CD1c-positive myeloid dendritic cell (primary cell): ENCODE data around the gene DRD2.
A peak's percentile ranks its signal among the peaks of the same experiment; 100 is the strongest.

Experiments
- DNase-seq: peaks from one replicate; pipeline ENCODE4 v3.0.0-alpha.2; 2016; ENCODE audit errors: extremely low spot score

Gene DRD2

DNA sequence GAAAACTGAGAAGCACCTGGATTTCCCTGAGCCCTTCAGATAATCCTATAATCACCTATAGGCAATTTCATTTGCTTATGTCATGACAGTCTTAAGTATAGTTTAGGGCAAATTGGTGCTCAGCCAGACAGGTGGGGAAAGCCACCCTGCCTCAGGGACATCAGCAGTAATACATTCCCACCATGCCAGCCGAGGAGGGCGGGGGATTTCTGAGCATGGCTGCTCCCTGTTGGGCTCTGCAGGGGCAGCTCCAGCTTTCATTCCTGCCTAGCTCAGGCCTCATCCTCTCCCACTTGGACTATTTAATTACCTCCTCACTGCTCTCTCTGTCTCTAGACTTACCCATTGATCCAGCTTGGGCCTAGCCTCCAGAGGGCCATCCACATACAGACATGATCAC, 9.0 kb upstream of the DRD2 start:
- DNase-seq, result no peak

DNA sequence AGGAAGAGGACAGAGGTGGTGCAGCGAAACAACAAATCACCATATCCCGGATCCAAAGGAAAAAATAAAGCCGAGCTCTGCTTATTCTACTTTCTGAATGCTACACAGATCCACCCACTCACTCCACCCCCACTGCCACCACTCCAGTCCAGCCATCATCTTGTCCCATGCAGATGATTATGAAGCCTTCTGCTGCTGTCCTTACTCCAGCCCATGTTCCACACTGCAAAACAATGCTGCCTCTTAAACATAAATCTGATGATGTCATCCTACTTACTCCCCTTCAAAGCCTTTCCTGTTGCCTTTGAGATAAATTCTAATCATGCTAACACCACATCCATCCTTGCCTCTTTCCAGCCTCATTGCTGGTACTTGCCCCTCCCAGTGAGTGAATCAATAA, 6.5 kb upstream of the DRD2 start:
- DNase-seq, result no peak

DNA sequence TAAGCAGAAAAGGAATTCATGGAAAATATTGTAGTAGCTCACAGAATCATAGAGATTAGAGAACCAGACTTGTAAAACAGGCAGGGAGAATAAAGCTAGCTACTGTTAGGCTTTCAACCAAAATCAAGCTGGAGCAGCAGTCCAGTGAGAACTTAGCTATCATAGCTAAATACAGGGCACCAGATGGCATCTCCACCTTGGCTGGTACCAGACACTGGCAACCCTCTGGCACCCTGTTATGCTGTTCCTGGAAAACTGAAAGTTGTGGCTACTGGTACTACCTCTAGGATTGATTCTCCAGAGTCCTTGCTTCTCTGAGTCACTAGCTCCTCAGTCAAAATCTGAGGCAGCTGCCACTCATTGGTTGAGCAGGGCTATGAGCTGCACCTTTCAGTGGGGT, 6.0 kb upstream of the DRD2 start:
- DNase-seq, result no peak

DNA sequence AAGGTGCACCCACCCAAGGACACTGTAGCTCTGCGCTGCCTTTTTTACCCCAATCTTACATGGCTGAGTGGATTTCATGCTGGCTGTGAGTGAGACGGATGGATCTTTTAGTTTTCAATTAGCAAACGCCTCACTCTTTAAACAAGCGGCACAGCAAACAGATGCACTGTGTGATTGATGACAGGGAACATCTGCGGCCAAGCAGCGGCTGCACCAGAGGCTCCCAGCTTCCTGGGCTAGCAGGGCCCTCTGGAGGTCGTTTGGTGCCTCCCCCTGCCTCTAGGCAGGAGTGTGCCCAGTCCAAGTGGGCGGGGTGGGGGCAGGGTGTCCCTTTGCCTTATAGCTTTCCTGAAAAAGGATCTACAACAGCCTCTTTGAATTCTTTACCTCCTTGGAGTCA, 2.1 kb upstream of the DRD2 start:
- no peak for DNase-seq

DNA sequence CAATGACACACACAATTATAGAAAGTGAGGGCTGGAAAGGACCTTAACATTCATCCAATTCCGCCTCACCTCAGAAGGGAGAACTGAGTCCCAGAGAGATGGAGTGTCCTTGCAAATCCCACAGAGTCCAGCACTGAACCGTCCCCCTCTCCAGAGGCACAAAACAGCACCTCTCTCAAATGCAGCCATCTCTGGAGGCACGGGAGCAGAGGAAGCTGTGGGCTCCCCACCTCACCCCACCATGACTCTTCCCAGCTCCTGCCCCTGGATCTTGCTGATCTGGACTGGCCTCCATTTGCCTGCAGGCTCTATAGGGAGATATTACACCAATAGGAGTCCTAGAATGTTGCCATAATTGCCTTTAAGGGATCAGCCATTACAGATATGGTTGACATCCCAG, 1.4 kb upstream of the DRD2 start:
- DNase-seq, result no peak

DNA sequence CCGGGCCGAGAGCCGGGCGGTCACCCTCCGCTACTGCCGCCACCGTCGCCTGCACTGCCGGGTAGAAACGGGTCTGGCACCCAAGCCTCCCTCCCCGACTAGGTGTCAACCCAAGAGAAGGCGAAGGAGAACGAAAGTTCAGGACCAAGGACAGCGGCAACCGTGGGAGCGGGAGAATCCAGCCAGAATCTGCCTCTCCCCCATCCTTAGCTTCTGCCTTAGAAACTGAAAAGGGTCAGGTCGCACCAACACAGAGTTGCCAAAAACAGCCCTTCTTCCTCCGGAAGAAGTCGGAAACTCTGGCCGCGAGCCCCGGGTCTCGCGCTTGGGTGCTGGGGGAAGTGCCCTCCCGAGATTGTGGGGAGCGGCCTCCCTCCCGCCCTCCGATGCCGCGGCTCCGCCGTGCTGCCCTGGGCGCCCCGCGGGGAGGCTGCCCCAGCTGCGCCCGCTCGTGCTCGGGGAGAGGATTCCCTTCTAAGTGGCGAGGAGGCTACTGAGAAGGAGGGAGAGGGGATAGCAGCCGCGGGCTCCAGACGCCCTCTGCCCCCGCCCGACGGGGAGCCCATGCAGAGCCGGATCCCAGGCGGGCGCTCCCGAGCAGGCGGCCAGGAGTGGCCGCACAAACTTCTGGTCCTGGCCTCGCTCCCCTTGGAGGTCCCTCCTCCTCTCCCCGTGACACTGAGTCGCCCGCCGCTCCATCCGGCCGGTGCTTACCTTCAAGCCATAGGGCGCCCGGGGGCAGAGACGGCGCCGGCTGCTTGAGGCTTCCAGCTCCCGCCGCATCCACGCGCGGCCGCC, 637 bp downstream of the DRD2 start:
- DNase-seq, result peak; percentile 42

DNA sequence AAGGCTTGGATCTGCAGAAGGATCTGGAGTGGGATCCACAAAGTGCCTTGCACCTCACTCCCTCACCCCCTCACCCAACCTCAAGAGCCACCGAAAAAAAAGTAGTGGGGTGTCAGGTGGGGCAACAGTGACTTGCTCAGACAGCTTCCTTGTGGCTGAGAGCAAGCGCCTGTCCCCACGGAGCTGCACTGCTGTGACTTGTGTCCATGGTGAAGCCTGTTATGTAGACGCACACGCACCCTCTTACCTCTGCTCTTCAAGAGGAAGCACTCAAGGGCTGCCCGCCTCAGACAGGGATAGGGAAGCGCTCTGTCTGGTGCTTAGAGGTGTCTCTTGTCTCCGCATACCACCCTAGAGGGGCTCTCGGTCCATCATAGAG, 1.2 kb downstream of the DRD2 start:
- no peak for DNase-seq

DNA sequence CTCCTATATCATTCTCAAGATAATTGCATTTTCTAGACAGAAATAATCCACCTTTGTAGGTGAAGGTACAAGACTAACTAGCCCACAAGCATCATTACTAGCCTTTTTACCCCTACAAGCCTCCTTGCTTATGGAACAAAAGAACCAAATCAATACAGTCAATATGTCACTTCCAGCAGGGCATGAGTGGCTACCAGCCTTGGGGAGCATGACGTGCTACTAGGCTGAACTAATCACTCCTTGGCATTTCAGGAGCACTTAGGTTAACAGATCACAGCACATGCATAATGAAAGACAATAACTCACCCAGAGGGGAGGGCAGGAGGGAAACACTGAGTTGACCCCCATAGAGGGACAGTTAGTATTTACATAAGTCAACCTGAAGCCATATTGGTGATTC, 2.7 kb downstream of the DRD2 start:
- no peak for DNase-seq

DNA sequence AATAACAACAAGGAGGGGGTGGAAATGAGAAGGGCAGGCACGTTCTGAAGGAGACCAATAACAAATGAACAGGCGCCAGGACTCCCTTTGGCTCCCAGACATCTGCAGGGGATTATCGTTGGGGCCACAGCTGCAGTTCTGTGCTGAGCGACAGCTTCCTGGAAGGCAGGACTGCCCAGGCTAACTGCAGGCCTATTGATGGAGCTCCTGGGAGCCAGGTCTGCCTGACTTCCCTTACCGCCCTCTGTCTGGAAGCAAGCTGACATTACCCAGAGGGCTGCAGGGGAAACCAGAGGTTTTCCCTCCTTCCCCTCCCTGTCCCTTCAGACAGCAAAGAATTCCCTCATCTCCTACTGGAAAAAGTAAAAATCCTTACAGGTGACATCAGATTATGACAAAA, 5.0 kb downstream of the DRD2 start:
- DNase-seq, result no peak

DNA sequence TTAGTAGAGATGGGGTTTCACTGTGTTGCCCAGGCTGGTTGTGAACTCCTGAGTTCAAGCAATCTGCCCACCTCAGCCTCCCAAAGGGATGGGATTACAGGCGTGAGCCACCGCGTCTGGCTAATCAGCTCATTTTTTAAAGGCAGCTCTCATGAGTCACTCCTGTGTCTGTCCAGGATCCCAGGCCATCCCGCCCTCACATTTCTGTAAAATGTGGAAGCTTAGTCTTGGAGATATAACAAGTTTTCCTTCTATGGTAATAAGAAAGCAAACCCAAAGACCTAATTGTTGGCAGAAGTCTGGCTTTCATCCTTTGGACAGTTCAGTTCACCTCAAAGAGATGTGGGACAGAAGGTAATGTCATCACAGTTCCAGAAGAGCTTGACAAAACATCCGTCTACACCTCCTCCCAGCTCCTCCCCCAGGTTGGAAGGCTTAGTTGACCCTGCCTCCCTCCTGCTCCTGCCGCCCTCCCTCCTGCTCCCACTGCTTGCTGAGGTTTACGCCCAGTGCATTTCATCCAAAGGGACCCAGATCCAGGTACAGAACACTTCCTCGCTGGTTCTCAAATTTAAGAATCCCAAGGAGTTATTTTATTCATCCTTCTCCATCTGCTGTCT, 6.4 kb downstream of the DRD2 start:
- DNase-seq, result no peak

DNA sequence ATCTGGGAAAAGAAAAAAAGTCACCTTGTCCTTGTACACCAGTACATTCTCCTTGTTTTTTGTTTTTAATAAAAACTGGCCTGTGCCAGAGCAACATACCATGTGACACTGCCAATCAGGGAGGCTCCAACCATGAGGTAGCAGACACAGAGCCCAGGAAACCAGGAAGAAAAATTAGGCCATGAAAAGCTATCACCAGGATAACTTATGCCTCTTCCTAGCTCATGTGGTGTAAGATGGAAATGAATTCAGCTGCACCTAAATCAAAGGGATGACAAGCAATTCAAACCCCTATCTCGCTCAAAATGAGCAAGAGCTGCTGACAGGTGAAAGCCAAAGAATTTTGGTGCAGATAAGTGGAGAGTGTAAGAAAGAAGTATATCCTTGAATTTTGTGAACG, 7.7 kb downstream of the DRD2 start:
- no peak for DNase-seq

DNA sequence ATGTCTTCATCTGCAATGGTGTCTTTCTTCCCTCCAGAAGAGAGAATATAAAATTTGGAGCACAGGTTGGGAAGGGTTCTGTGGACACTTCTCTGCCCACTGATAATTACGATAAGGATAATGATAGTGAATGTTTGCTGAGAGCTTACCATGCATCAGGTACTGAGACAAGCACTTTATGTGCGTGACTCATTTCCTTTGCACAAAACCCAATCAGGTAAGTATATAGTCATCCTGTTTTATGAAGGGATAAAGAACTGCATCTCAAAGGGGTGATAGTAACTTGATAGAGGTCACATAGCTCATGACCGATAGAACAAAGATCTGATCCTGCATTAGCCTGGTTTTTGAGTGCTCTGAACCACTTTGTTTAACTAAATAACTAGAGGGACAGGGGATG, 9.4 kb downstream of the DRD2 start:
- DNase-seq, result no peak

DNA sequence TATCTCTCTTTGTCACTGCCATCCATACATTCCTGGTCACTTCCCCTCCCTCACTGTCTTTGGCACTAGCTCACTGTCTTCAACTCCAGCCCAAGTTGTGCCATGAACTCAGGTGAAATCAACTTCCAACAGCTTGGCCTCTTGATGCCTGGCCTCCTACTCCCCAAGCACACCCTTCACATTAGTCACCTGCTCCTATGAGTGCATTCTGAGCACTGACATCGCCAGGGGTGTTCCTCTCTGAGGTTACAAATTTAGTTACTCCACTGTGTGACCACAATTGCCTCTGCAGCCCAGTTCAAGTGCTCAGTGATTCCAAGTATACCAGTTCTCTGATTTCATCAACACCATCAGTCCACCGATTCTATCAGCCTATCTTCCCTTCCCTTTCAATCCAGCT, 10.8 kb downstream of the DRD2 start:
- no peak for DNase-seq

DNA sequence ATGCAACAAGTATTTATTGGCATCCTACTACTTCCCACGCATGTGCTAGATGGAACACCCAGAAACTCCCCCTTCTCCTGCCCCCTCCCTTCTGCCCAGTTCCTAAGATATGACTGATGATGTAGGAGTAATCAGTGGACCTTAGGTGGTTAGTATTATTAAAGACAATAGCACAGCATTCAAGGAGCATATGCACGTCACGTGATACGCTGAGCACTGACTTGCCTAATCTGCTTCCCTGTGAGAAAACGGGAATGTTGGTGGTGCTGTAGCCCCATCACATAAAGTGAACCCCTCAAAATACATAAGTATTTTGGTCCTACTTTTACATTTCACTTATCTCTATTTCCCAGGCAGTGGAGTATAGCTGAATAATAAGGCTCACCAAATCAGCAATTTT, 12.4 kb downstream of the DRD2 start:
- no peak for DNase-seq

DNA sequence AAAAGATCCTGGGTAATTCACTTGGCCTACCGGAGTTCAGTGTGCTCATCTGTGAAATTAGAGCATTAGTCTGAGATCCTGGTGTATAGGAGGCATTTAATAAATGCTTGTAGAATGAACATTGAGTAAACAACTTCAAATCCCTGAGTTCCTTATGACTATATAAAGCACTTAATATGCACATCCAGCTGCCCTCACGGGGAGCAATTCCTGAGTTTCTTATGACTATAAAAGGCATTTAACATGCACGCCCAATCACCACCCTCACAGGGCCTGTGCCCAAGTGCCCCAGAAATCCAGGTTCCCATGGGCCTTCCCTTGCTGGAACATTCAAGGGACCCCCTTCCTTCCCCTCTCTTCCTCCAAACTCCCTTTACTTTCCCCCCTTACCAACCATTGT, 13.6 kb downstream of the DRD2 start:
- no peak for DNase-seq

DNA sequence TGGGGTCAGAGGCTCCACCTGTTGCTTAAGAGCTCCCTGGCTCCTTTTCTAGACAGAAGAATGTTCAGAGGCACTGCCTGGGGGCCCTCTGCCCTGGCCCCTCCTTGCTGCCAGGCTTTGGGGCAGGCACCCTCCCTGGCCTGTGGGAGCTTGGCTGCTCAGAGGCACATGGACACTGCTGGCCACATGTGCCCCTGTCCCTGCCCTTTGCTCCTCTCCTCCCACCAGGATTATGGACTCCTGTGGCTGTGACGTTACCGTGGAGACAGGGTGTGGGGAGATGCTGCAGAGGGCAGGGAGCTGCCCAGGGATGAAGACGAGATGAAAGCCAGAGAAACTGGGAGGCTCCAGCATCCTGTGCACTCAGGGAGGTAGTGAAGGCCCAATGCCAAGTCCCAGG, 14.7 kb downstream of the DRD2 start:
- no peak for DNase-seq

DNA sequence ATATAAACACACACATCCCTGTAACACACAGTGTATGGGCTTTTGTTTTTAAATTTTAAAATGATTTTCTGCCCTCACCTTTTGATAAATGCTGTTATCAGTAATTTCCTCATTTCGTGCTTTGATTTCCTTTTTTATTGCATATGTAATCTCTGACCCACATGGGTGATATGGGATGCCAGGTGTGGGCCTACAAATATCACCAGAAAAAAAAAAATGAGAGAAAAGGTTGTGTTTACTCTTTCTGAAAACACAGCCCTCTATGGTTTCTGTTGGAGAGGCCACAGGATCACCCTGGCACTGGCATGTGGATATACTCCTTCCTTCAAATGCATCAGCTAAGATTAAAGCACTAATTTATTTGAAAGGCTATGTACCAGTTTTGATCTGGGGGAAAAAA, 17.0 kb downstream of the DRD2 start:
- DNase-seq, result no peak

DNA sequence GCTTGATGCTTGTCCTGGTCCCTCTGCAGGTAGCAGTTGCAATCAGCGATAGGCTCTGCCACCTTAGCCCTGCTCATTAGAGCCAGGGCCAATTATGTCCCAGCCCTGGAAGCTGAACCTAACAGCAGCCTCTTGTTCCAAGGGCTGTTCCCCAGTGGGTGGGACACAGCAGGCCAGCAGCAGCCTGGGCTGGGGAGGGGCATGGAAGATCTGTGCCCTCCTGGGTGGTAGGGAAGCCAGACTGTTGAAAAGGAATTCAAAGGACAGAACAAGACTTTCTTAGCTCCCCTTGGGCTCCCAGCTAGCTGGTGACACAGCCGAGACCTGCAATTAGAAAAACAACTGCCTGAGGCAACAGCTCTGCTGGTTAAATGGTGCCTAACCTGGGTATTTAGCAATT, 17.4 kb downstream of the DRD2 start:
- no peak for DNase-seq

DNA sequence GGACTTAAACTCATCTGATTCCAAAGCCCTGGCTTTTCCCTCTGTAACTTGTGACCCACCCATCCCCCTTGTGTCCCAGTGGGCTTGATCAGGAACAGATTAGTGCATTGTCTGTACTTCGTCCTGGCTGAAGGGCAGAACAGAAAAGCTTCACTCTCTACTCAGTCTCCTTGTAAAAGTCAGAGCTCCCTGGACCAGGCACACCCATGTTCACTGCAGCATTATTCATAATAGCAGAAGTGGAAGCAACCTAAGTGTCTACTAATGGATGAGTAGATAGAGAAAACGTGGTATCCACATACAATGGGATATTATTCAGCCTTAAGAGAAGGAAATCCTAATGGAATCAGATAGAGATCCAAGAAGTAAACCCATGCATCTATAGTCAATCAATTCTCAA, 20.7 kb downstream of the DRD2 start:
- no peak for DNase-seq

DNA sequence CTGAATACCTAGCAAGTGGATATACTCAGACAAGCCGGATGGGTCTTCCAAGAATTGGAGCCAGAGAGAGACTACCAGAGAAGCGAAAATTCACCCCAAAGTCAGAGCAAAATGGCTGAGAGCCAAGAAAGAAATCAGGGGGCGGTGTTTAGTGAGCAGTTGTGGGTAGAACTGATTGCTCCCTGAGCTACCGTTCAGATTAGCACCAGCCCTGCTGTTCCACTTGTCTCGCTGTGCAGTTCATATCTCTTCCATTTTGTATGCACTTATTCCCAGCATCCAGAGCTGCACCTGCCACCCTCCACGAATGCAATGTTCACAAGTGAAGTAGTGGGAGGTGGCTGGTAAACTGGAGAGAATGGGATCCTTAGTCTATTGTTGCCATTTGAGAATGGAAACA, 25.5 kb downstream of the DRD2 start:
- DNase-seq, result no peak

DNA sequence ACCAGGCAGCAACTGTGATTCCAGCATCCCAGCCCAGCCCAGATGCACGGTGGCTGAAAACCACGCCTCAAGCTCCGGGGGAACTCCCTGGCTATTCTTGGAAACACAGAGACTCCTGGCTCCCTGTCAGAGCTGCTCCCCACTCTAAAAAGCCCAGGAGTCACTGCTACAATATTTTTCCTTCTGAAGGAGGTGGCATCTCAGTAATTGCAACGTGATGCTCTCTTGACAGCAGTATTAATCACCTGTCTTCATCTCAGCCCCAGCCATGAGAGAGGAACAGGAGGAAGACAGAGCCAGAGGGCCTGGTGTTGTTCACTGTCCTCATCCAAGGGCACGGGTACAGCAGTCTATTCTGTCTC, 26.9 kb downstream of the DRD2 start:
- DNase-seq, result no peak

DNA sequence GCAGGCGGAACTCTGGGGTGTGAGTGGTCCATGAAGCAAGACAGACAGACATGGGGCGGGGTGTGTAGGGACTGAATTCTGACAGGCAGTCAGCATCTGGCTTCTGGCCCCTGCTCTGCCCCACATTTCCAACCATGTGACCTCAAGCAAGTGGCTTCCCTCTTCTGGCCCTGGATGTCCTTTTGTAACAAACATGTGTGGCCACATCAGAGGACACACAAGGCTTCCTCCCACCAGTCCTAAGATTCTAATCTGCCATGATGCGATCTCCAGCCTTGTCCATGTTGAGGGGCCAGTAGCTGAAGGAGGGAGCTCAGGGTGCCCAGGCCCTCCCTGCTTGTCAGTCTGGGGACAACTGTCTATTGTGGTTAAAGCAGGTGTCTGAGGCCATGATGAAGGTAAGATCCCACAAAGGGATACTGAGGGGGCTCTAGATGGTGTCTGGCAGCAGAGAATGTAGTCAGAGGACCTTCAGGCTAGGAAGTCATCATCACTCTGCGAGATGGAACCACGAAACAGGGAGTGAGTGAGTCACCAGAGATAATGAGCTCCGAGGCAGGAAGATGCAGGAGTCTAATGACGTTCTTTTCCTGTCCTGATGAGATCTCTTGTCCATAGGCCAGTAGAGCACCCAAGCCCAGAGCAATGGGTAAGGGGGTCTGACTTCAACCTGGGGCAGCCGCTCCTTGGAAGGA, 27.4 kb downstream of the DRD2 start:
- no peak for DNase-seq

DNA sequence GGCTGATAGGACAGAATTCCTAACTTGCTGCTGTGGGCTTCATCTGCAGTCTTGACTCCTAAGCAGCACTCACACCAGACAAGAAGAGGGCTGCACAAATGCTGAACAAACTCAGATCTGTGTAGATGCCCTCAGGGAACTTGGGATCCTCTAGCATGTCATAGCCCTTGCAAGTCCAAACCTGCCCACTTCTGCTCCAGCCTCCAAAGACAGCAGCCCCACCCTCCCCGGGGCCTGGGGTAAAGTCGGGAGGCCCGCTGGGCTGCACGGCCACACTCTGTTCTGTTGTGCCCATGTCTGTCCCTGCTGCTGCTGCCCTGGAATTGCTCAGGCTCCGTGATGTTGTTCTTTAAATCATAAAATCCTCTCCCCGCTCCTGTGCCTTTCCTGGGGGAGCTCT, 28.3 kb downstream of the DRD2 start:
- DNase-seq, result no peak
